ENCODE measurements around the gene PTPRD. TPM values are rescaled to one million over a fixed set of nuclear protein-coding genes. Genes with fewer than 3 reads are reported as not detected.

Gene PTPRD
- polyA plus RNA-seq, 4 donors, result 2.1 to 5.6 (median 3.9) TPM

DNA sequence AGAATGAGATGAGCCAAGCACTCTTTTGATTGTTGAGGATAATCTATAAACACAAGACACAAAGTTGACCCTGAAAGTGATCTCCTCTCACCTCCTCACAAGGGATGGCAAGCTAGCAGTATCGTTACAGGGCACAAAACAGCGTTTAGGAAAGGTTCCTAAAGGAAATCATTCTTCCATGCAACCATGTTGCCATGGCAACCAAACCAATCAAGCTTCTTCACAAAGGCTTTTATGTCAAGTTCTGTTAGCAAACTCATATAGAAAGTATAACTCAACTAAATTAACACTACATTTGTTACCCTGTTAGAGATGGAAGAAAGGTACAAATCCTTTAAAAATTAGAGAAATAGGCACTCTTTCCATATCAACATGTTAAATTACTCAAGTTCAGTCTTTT is 1796.4 kb downstream of the PTPRD start:
- Histone ChIP-seq H3K4me1 (ENCODE audit: control insufficient read depth in 3 of 3, insufficient read depth in 2 of 3, low read depth in 1 of 3, low read length in 2 of 3) (no peaks in the 10 kb centered on the region), H3K36me3 (ENCODE audit: control insufficient read depth in 3 of 3, insufficient read depth in 2 of 3, low read depth in 1 of 3, low read length in 3 of 3) (no peaks in the 10 kb centered on the region), H3K4me3 (ENCODE audit: low read depth in 1 of 3, low read length in 3 of 3) (no peak overlapping the region), H3K9me3 (ENCODE audit: control insufficient read depth in 2 of 2, insufficient read depth in 1 of 2, low read depth in 1 of 2, low read length in 1 of 2) (no peaks in the 10 kb centered on the region), H3K27me3 (ENCODE audit: control insufficient read depth in 3 of 3, insufficient read depth in 3 of 3, low read length in 3 of 3) (no peaks in the 10 kb centered on the region), H3K27ac (ENCODE audit: low read depth in 1 of 3, low read length in 2 of 3) (no peak overlapping the region)
- WGBS, 3 donors, result 39 to 62% (median 42%) methylated on average over 2 of the region's 2 CpGs
- DNase-seq, result no peak
- FAIRE-seq, result no peak

DNA sequence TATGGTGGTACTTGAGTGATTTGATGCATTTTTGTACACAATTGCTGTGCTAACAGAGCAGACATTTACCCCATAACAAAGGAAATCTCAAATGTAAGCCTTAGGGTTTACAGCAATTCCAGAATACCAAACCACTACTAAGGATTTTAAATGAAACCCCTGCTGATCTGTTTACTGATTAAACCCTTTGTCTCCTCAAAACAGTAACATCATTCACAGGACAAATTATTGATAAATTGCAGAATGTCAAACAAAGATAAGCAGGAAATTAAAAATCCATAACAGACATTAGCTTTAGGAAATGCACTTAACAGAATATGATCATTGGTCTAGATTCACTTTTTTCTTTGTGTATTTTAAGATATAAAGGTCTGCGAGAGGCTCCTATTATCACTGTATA is 1796.9 kb downstream of the PTPRD start:
- H3K9me3 ChIP-seq (ENCODE audit: control insufficient read depth in 2 of 2, insufficient read depth in 1 of 2, low read depth in 1 of 2, low read length in 1 of 2), result no peaks in the 10 kb centered on the region
- H3K4me3 ChIP-seq (ENCODE audit: low read depth in 1 of 3, low read length in 3 of 3), result no peak overlapping the region
- WGBS, 3 donors, result 77 to 86% (median 80%) methylated on average over 1 of the region's 1 CpG
- H3K27ac ChIP-seq (ENCODE audit: low read depth in 1 of 3, low read length in 2 of 3), result no peak overlapping the region
- H3K36me3 ChIP-seq (ENCODE audit: control insufficient read depth in 3 of 3, insufficient read depth in 2 of 3, low read depth in 1 of 3, low read length in 3 of 3), result no peaks in the 10 kb centered on the region
- no peaks in the 10 kb centered on the region for H3K27me3 ChIP-seq (ENCODE audit: control insufficient read depth in 3 of 3, insufficient read depth in 3 of 3, low read length in 3 of 3)
- H3K4me1 ChIP-seq (ENCODE audit: control insufficient read depth in 3 of 3, insufficient read depth in 2 of 3, low read depth in 1 of 3, low read length in 2 of 3), result no peaks in the 10 kb centered on the region
- FAIRE-seq (no peak), DNase-seq (no peak)

DNA sequence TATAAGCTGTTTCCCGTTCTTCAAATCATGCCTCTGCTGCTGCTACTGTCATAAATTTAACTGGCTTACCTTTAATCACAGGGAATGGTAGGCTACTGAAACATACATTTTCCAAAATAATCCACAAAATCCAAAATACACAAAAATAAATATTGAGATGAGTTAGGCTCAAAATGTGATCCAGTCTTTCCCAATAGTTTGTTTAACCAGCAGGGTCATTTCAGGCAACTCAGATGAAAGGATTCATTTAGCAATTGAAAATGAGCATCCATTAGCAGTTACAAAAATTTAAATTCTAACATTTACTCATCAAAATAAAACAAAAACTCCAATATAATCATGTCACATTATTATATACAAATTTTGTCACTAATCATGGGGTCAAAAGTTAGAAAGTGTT is 1797.6 kb downstream of the PTPRD start:
- FAIRE-seq, result no peak
- no peak overlapping the region for H3K27ac ChIP-seq (ENCODE audit: low read depth in 1 of 3, low read length in 2 of 3)
- 87 to 96% (median 93%) methylated on average over 1 of the region's 1 CpG for WGBS, 3 donors

DNA sequence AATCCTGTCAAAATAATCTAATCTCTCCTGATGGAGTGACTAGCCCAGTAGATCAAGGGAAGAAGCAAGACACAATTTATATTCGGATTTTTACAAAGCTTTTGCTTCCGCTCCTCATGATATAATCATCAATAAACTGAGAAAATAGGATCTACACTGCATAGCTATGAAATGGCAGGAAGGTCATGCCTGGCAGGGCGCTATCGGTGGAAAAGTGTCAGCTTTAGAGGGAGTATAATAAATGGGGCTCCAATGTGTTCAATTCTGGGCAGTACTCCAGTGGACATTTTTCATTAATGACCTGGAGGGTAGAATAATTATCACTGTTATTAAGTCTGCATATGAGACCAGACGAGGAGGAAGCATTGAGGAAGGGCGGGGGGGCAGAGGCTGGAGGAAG is 1799.9 kb downstream of the PTPRD start:
- no peaks in the 10 kb centered on the region for H3K27me3 ChIP-seq (ENCODE audit: control insufficient read depth in 3 of 3, insufficient read depth in 3 of 3, low read length in 3 of 3)
- no peak for FAIRE-seq
- no peak for DNase-seq
- H3K9me3 ChIP-seq (ENCODE audit: control insufficient read depth in 2 of 2, insufficient read depth in 1 of 2, low read depth in 1 of 2, low read length in 1 of 2), result no peaks in the 10 kb centered on the region
- H3K36me3 ChIP-seq (ENCODE audit: control insufficient read depth in 3 of 3, insufficient read depth in 2 of 3, low read depth in 1 of 3, low read length in 3 of 3), result no peaks in the 10 kb centered on the region
- no peaks in the 10 kb centered on the region for H3K4me1 ChIP-seq (ENCODE audit: control insufficient read depth in 3 of 3, insufficient read depth in 2 of 3, low read depth in 1 of 3, low read length in 2 of 3)
- no peak overlapping the region for H3K4me3 ChIP-seq (ENCODE audit: low read depth in 1 of 3, low read length in 3 of 3)
- 68 to 73% (median 69%) methylated on average over 6 of the region's 6 CpGs for WGBS, 3 donors
- H3K27ac ChIP-seq (ENCODE audit: low read depth in 1 of 3, low read length in 2 of 3), result no peak overlapping the region

More for the DNA sequence above, 1797.6 kb downstream of the PTPRD start:
- Histone ChIP-seq H3K36me3 (ENCODE audit: control insufficient read depth in 3 of 3, insufficient read depth in 2 of 3, low read depth in 1 of 3, low read length in 3 of 3) (no peaks in the 10 kb centered on the region), H3K27me3 (ENCODE audit: control insufficient read depth in 3 of 3, insufficient read depth in 3 of 3, low read length in 3 of 3) (no peaks in the 10 kb centered on the region), H3K4me1 (ENCODE audit: control insufficient read depth in 3 of 3, insufficient read depth in 2 of 3, low read depth in 1 of 3, low read length in 2 of 3) (no peaks in the 10 kb centered on the region), H3K4me3 (ENCODE audit: low read depth in 1 of 3, low read length in 3 of 3) (no peak overlapping the region), H3K9me3 (ENCODE audit: control insufficient read depth in 2 of 2, insufficient read depth in 1 of 2, low read depth in 1 of 2, low read length in 1 of 2) (no peaks in the 10 kb centered on the region)
- DNase-seq, result no peak

DNA sequence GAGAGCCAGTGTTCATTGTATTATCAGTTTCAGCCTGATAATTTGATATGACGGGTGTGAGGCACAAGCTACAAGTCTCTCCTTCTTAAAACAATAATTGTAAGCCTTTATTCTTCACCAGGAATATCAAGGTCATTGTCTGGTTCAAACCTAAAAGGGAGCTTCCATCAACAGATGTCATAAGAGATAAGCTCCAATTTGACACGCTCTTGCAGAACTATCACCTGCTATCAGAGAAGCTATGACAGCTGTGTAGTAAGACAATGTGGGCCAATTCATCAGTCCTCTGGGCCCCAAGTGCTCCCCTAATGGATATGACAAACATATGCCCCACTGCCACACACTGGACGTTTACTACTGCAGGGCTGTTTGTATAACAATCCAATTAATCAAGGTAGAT is 1803.1 kb downstream of the PTPRD start:
- no peak overlapping the region for H3K4me3 ChIP-seq (ENCODE audit: low read depth in 1 of 3, low read length in 3 of 3)
- no peaks in the 10 kb centered on the region for H3K9me3 ChIP-seq (ENCODE audit: control insufficient read depth in 2 of 2, insufficient read depth in 1 of 2, low read depth in 1 of 2, low read length in 1 of 2)
- H3K4me1 ChIP-seq (ENCODE audit: control insufficient read depth in 3 of 3, insufficient read depth in 2 of 3, low read depth in 1 of 3, low read length in 2 of 3), result peaks cover 0 to 4% (median under 1%) of the 10 kb centered on the region in 3 donors
- no peaks in the 10 kb centered on the region for H3K36me3 ChIP-seq (ENCODE audit: control insufficient read depth in 3 of 3, insufficient read depth in 2 of 3, low read depth in 1 of 3, low read length in 3 of 3)
- no peak overlapping the region for H3K27ac ChIP-seq (ENCODE audit: low read depth in 1 of 3, low read length in 2 of 3)
- no peaks in the 10 kb centered on the region for H3K27me3 ChIP-seq (ENCODE audit: control insufficient read depth in 3 of 3, insufficient read depth in 3 of 3, low read length in 3 of 3)
- WGBS, 3 donors, result 58 to 73% (median 70%) methylated on average over 3 of the region's 3 CpGs
- no peak for FAIRE-seq
- no peak for DNase-seq

DNA sequence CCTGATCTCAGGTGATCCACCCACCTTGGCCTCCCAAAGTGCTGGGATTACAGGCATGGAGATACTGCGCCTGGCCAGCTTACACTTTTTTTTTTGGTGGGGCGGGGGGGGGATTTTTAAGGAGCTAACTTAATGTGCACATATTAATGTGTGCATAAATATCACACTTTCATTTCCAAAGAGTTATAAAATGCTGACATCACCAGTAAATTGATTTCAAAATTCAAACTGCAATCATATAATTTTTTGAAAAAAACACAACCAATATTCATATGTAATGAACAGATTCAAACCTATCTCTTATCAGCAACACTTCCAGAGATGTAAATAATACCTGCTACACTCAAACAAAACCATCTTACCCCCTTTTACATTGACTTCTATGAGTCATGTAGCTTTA is 1806.7 kb downstream of the PTPRD start:
- H3K4me1 ChIP-seq (ENCODE audit: control insufficient read depth in 3 of 3, insufficient read depth in 2 of 3, low read depth in 1 of 3, low read length in 2 of 3), result peaks cover 2 to 4% (median 3%) of the 10 kb centered on the region in 3 donors
- 93 to 100% (median 98%) methylated on average over 2 of the region's 2 CpGs for WGBS, 3 donors
- H3K4me3 ChIP-seq (ENCODE audit: low read depth in 1 of 3, low read length in 3 of 3), result no peak overlapping the region
- FAIRE-seq, result no peak
- no peaks in the 10 kb centered on the region for H3K27me3 ChIP-seq (ENCODE audit: control insufficient read depth in 3 of 3, insufficient read depth in 3 of 3, low read length in 3 of 3)
- no peak overlapping the region for H3K27ac ChIP-seq (ENCODE audit: low read depth in 1 of 3, low read length in 2 of 3)
- DNase-seq, result no peak
- H3K9me3 ChIP-seq (ENCODE audit: control insufficient read depth in 2 of 2, insufficient read depth in 1 of 2, low read depth in 1 of 2, low read length in 1 of 2), result peaks cover 0 to 2% of the 10 kb centered on the region in 2 donors
- no peaks in the 10 kb centered on the region for H3K36me3 ChIP-seq (ENCODE audit: control insufficient read depth in 3 of 3, insufficient read depth in 2 of 3, low read depth in 1 of 3, low read length in 3 of 3)

DNA sequence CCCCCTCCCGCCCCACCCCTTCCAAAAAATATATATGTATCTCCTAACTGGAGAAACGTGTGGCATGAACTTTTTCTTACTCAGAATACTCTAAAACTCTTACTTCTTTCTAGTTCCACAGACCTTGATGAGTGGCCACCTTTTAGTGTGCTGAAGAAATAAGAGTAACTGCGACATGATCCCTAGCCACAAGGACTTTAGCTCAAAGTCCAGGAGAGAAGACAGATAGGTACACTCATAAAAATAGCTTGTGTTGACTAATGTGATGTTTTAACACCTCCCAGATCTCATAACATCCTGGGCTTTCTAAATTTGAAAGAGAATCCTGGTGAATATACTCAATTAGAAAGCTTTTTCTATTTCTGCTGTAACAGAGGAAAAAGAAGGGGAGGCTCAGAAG is 1808.2 kb downstream of the PTPRD start:
- no peak overlapping the region for H3K4me3 ChIP-seq (ENCODE audit: low read depth in 1 of 3, low read length in 3 of 3)
- H3K4me1 ChIP-seq (ENCODE audit: control insufficient read depth in 3 of 3, insufficient read depth in 2 of 3, low read depth in 1 of 3, low read length in 2 of 3), result peaks cover 2 to 4% (median 3%) of the 10 kb centered on the region in 3 donors
- no peaks in the 10 kb centered on the region for H3K36me3 ChIP-seq (ENCODE audit: control insufficient read depth in 3 of 3, insufficient read depth in 2 of 3, low read depth in 1 of 3, low read length in 3 of 3)
- FAIRE-seq (no peak), DNase-seq (peak; percentile 60 to 88)
- no peak overlapping the region for H3K27ac ChIP-seq (ENCODE audit: low read depth in 1 of 3, low read length in 2 of 3)
- WGBS, 3 donors, result 39 to 76% (median 46%) methylated on average over 3 of the region's 3 CpGs
- H3K9me3 ChIP-seq (ENCODE audit: control insufficient read depth in 2 of 2, insufficient read depth in 1 of 2, low read depth in 1 of 2, low read length in 1 of 2), result peaks cover 0 to 2% of the 10 kb centered on the region in 2 donors
- no peaks in the 10 kb centered on the region for H3K27me3 ChIP-seq (ENCODE audit: control insufficient read depth in 3 of 3, insufficient read depth in 3 of 3, low read length in 3 of 3)

DNA sequence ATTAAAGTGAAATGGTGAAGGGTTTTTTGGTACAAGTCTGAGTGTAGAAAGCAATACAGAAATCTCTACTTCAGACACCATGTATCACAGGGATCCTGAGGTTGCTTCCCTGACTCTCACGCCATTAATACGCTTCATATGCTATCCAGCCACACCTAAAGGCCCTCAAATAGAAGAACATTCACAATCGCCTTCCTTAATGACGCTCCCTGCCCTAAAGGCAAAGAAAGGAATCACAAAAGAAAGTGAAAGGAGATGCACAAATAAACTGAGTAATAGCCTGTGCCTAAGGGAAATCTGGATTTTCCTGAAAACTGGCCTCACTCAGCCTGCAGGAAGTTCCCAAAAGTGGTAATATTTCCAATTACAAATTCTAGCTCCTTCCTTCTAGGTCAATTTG is 1810.6 kb downstream of the PTPRD start:
- 12 to 62% (median 46%) methylated on average over 4 of the region's 4 CpGs for WGBS, 3 donors
- DNase-seq, result peak; percentile 27 to 86
- no peak for FAIRE-seq
- Histone ChIP-seq H3K36me3 (ENCODE audit: control insufficient read depth in 3 of 3, insufficient read depth in 2 of 3, low read depth in 1 of 3, low read length in 3 of 3) (no peaks in the 10 kb centered on the region), H3K4me1 (ENCODE audit: control insufficient read depth in 3 of 3, insufficient read depth in 2 of 3, low read depth in 1 of 3, low read length in 2 of 3) (peaks cover 2 to 4% (median 3%) of the 10 kb centered on the region in 3 donors), H3K9me3 (ENCODE audit: control insufficient read depth in 2 of 2, insufficient read depth in 1 of 2, low read depth in 1 of 2, low read length in 1 of 2) (peaks cover 0 to 2% of the 10 kb centered on the region in 2 donors), H3K27me3 (ENCODE audit: control insufficient read depth in 3 of 3, insufficient read depth in 3 of 3, low read length in 3 of 3) (no peaks in the 10 kb centered on the region), H3K4me3 (ENCODE audit: low read depth in 1 of 3, low read length in 3 of 3) (no peak overlapping the region), H3K27ac (ENCODE audit: low read depth in 1 of 3, low read length in 2 of 3) (no peak overlapping the region)

DNA sequence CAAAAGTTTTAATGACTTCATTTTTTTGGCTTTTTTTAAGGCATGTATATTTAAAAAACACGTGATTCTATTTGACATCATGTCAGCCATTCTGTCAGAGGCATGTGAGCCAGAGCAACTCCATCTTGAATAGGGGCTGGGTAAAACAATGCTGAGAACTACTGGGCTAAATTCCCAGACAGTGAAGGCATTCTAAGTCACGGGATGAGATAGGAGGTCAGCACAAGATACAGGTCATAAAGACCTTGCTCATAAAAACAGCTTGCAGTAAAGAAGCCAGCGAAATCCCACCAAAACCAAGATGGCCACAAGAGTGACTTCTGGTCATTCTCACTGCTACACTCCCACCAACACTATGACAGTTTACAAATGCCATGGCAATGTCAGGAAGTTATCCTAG is 1812.6 kb downstream of the PTPRD start:
- FAIRE-seq (no peak), DNase-seq (no peak)
- 73 to 85% (median 79%) methylated on average over 3 of the region's 3 CpGs for WGBS, 3 donors
- no peak overlapping the region for H3K4me3 ChIP-seq (ENCODE audit: low read depth in 1 of 3, low read length in 3 of 3)
- H3K4me1 ChIP-seq (ENCODE audit: control insufficient read depth in 3 of 3, insufficient read depth in 2 of 3, low read depth in 1 of 3, low read length in 2 of 3), result peaks cover 2 to 4% (median 3%) of the 10 kb centered on the region in 3 donors
- H3K27me3 ChIP-seq (ENCODE audit: control insufficient read depth in 3 of 3, insufficient read depth in 3 of 3, low read length in 3 of 3), result no peaks in the 10 kb centered on the region
- no peak overlapping the region for H3K27ac ChIP-seq (ENCODE audit: low read depth in 1 of 3, low read length in 2 of 3)
- H3K36me3 ChIP-seq (ENCODE audit: control insufficient read depth in 3 of 3, insufficient read depth in 2 of 3, low read depth in 1 of 3, low read length in 3 of 3), result no peaks in the 10 kb centered on the region
- H3K9me3 ChIP-seq (ENCODE audit: control insufficient read depth in 2 of 2, insufficient read depth in 1 of 2, low read depth in 1 of 2, low read length in 1 of 2), result peaks cover 0 to 2% of the 10 kb centered on the region in 2 donors
